ENCODE data around the gene PARD6B.
"Not testable (repeated sequence)": the region's sequence is repeated elsewhere in the genome, so short reads cannot be mapped to it uniquely, and the experiment has no call there.

The PARD6B gene

GRCh38 chr20:50788045-50788991, 56.9 kb downstream of the PARD6B start:
- no peak for TF ChIP-seq CTCF (IDR thresholded peaks at IDR 0.05)
- Histone ChIP-seq H3K27ac (no peak overlapping the region), H3K4me3 (no peak overlapping the region)
- DNase-seq (ENCODE audit: low spot score) = no peak

DNA sequence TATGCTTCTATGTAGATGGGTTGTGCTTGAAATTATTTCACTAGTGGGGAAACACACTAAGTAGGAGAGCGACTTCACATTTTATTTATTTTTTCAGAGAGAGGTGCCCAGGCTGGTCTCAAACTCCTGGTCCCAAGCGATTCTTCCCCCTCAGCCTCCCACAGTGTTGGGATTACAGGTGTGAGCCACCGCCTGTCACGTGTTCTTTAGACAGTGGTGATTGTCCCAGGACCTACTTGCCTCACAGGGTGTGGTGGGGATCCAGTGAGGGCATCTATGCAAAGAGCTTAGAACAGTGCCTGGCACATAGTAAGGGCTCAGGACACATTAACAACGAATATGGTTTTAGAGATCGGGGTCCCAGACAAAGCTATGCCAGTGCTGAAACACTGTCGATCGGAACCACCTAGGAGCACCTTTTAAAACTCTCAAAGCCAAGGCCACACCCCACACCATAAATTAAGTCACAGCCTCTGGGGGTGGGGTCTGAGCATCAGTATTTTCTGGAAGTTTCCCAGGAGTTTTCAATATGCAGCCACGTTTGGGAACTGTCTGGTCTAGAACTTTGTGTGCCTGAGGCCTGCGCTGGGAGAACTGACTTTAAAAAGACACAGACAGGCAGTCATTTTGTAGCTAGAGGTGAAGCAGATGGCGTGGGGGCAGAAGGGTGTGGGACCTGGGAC, 58.7 kb downstream of the PARD6B start:
- H3K4me3 ChIP-seq = no peak overlapping the region
- TF ChIP-seq CTCF (IDR thresholded peaks at IDR 0.05) = no peak
- peak overlapping the region; percentile 80 to 84 for H3K27ac ChIP-seq
- no peak for DNase-seq (ENCODE audit: low spot score)

- peak; percentile 41 for TF ChIP-seq CTCF (IDR thresholded peaks at IDR 0.05)
- DNase-seq (ENCODE audit: low spot score) = peak; percentile 90
- peak overlapping the region; percentile 61 for H3K4me3 ChIP-seq
- peak overlapping the region; percentile 80 to 84 for H3K27ac ChIP-seq
These were observed 59.4 kb downstream of the PARD6B start for GRCh38 chr20:50790651-50791277.

DNA sequence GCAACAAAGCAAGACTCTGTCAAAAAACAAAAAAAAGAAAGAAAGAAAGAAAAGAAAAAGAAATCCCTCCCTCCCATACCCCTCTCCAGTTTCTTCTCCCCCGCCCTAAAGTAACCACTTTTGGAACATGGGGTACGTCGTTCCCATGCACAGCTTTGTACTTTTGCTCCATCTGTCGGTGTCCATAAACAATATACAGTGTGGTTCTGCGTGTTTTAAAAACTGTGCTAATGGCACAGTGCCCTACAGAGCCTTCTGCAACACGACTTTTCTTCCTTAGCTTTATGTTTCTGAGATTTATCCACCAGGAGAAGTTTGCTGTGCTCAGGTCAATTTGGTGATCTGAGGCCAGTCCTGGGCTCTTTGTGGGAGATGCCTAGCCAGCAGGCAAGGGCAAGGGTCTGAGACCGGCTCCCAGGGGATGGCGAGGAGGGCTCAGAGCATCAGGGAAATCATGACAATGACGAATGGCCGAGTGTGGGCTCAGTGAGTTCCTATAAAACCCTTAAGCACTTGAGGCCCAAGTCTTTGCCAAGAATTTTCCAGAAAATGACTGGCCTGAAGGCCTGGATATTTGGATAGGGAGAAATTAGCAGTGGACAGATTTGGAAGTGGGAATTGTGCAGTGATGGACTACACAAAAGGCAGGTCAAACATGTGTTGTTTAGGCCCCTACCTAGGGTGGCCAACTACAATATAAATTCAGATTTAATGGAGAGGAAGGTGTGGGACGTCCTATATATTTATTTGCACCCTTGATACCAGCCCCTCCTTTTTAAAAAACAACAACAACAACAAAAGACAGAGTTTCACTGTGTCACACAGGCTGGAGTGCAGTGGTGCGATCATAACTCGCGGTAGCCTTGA, 61.6 kb downstream of the PARD6B start:
- TF ChIP-seq CTCF (IDR thresholded peaks at IDR 0.05) = no peak
- no peak overlapping the region for H3K27ac ChIP-seq
- no peak for DNase-seq (ENCODE audit: low spot score)
- H3K4me3 ChIP-seq = no peak overlapping the region

DNA sequence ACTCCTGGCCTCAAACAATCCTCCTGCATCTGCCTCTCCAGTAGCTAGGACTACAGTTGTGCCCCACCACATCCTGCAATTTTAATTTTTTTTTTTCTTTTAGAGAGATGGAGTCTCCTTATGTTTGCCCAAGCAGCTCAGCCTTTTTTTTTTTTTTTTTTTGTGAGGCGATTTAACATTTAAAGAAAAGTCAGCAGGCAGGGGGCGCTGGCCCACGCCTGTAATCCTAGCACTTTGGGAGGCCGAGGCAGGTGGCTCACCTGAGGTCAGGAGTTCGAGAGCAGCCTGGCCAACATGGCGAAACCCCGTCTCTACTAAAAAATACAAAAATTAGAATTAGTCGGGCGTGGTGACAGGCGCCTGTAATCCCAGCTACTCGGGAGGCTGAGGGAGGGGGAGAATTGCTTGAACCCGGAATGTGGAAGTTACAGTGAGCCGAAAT, 62.2 kb downstream of the PARD6B start:
- DNase-seq (ENCODE audit: low spot score); H3K27ac ChIP-seq; H3K4me3 ChIP-seq: not testable (repeated sequence)

DNA sequence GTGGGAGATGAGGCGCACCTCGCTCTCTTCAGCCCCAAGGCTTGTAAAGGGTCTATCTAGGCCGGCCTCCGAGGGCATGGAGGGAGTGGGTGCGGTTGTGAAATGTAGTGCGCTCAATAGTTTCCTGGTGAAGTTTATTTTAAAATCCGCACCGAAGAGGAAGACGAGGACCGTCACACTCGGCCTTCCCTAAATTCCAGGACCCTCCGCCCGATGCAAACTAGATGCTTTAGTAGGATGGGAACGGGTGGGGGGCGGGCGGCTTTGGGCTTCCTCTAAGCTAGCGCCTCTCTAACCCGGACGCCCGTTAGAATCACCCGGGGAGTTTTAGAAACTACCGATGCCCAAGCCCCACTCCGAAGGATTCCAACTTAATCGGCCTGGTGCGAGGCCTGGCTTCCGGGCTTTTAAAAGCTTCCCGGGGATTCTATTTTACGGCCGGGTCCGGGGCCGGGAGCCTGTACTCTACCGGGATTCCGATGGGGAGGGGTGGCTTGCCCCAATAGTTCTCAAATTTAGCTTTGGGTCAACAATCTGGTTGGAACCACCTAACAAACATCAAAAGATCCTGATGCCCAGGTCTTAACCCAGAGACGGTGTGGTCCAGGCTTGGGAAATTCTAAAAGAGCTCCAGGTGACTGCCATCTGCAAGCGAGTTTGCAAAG, 62.9 kb downstream of the PARD6B start:
- H3K27ac ChIP-seq = peak overlapping the region; percentile 34 to 79
- peak overlapping the region; percentile 78 for H3K4me3 ChIP-seq
- TF ChIP-seq CTCF (IDR thresholded peaks at IDR 0.05) = no peak
- no peak for DNase-seq (ENCODE audit: low spot score)

Measured in coronary artery (tissue), 2 donors.